ENCODE measurements around the gene CD151. TPM values are rescaled to one million over a fixed set of nuclear protein-coding genes. Genes with fewer than 3 reads are reported as not detected.
A peak's percentile ranks its signal among the peaks of the same experiment; 100 is the strongest.

The CD151 gene
- total RNA-seq, 4 donors from 2014 or later, result 277 to 794 (median 465) TPM

DNA sequence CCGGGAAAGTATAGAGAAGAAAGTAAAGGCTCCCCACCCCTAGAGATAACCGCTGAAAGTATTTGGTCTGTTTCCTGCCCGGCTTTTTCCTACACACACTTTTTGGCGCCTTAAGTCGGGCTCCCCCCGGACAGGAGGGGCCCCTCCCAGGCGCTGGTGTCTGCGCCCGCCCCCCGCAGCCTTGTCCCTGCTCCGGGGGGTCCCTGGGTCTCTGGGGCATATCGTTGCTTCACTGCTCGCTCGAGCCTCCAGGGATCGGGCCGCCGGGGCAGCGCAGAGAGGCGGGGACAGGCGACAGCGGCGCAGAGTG, 6.0 kb upstream of the CD151 start:
- WGBS, 2 donors (ENCODE audit: low coverage in 1 of 2), result 20% methylated on average over 1 of the region's 22 CpGs; no CpG with 5 or more reads in 1 of the 2 donors
- ATAC-seq, result no peak

DNA sequence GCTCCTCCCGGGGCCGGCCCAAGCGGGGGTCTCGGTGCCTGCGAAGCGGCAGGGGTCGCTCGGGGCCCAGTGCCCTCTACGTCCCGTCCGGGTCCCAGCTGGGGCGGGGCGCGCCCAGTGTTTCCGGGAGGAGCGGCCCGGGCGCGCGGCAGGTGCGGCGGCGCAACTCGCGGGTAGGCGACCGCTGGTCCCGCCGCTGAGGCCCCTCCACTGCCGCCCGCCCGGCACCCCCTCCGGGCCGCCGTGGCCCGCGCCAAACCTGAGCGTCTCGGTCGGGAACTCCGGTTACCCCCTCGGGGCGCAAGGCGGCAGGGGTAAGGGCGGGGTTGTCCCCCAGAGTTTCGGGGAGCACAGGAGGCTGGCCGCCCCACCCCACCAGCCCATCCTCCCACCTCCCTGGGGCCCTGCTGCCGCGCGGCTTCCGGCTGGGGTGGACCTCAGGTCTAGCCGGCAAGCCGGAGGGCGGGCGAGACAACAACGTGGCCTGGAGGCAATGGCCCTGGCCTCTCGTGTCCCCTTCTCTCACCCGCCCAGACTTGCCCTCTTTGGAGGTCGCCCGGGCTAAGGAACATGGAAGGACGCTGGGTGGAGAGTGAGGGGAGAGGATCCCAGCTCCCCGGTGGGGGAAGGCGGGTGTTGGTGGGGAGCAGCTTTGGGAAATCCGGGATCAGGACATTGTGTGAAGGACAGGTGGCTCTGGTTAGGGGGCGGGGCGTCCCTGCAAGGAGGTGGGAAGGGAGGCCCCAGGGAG, 5.4 kb upstream of the CD151 start:
- no peak for ATAC-seq
- Histone ChIP-seq H3K4me1 (peaks cover 0 to 70% (median 36%) of the 10 kb centered on the region in 3 donors), H3K27ac (peak overlapping the region in 3 of 4 donors; percentile 53 to 67 (median 60)), H3K27me3 (peaks cover 86% of the 10 kb centered on the region), H3K4me3 (peak overlapping the region in 1 of 2 donors; percentile 46), H3K36me3 (peaks cover 0 to 39% of the 10 kb centered on the region in 2 donors), H3K9me3 (no peaks in the 10 kb centered on the region)
- WGBS, 2 donors (ENCODE audit: low coverage in 1 of 2), result 11 to 40% methylated on average over 2 of the region's 66 CpGs
- TF ChIP-seq EP300 (IDR thresholded peaks at IDR 0.05), result no peak
- TF ChIP-seq POLR2AphosphoS5 (IDR thresholded peaks at IDR 0.05), result no peak
- no peak for TF ChIP-seq POLR2A (IDR thresholded peaks at IDR 0.05)
- TF ChIP-seq, protein P1, sequence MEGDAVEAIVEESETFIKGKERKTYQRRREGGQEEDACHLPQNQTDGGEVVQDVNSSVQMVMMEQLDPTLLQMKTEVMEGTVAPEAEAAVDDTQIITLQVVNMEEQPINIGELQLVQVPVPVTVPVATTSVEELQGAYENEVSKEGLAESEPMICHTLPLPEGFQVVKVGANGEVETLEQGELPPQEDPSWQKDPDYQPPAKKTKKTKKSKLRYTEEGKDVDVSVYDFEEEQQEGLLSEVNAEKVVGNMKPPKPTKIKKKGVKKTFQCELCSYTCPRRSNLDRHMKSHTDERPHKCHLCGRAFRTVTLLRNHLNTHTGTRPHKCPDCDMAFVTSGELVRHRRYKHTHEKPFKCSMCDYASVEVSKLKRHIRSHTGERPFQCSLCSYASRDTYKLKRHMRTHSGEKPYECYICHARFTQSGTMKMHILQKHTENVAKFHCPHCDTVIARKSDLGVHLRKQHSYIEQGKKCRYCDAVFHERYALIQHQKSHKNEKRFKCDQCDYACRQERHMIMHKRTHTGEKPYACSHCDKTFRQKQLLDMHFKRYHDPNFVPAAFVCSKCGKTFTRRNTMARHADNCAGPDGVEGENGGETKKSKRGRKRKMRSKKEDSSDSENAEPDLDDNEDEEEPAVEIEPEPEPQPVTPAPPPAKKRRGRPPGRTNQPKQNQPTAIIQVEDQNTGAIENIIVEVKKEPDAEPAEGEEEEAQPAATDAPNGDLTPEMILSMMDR (IDR thresholded peaks at IDR 0.05), result no peak

More for the DNA sequence above, 6.0 kb upstream of the CD151 start:
- H3K4me1 ChIP-seq, result peaks cover 0 to 70% (median 32%) of the 10 kb centered on the region in 3 donors
- H3K36me3 ChIP-seq, result peaks cover 0 to 44% of the 10 kb centered on the region in 2 donors
- TF ChIP-seq POLR2AphosphoS5 (IDR thresholded peaks at IDR 0.05) (no peak), EP300 (IDR thresholded peaks at IDR 0.05) (no peak), POLR2A (IDR thresholded peaks at IDR 0.05) (no peak)
- TF ChIP-seq, protein P1 (IDR thresholded peaks at IDR 0.05), result no peak
- peak overlapping the region in 3 of 4 donors; percentile 53 to 67 (median 60) for H3K27ac ChIP-seq
- H3K9me3 ChIP-seq, result no peaks in the 10 kb centered on the region
- peaks cover 81% of the 10 kb centered on the region for H3K27me3 ChIP-seq
- peak overlapping the region in 1 of 2 donors; percentile 46 for H3K4me3 ChIP-seq

DNA sequence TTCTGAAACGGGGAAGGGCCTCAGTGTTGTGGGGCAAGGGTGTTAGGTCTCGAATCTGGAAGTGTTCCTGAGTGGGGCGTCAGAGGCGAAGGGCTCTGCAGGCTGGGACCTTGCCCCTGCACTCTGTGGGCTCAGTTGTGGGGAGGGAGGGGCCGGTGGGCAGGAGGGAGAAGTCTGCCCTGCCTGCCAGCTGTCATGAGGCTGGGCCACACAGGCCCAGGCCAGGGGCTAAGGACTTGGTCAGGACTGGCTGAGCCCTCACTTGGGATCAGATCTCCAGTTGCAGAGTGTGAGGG, 4.9 kb upstream of the CD151 start, which contains the start of gene CRACR2B:
CRACR2B (plus strand) TSS at position 23 of the 296 bp plus-strand sequence. CDS start 689 bp downstream, outside the sequence.
- TF ChIP-seq POLR2A (IDR thresholded peaks at IDR 0.05) (no peak), POLR2AphosphoS5 (IDR thresholded peaks at IDR 0.05) (no peak), EP300 (IDR thresholded peaks at IDR 0.05) (no peak)
- TF ChIP-seq, protein P1 (IDR thresholded peaks at IDR 0.05), result no peak
- peak within 1 kb of the TSS in 3 of 4 donors; percentile 53 to 67 (median 60) for H3K27ac ChIP-seq
- no peaks in the 10 kb centered on the region for H3K9me3 ChIP-seq
- WGBS, 2 donors (ENCODE audit: low coverage in 1 of 2), result 13% methylated on average over 1 of the region's 5 CpGs; no CpG with 5 or more reads in 1 of the 2 donors
- peaks cover 0 to 33% of the 10 kb centered on the region in 2 donors for H3K36me3 ChIP-seq
- peak within 1 kb of the TSS in 1 of 2 donors; percentile 47 for H3K4me3 ChIP-seq
- ATAC-seq, result no peak
- H3K27me3 ChIP-seq, result peaks cover 88% of the 10 kb centered on the region
- peaks cover 0 to 73% (median 39%) of the 10 kb centered on the region in 3 donors for H3K4me1 ChIP-seq

DNA sequence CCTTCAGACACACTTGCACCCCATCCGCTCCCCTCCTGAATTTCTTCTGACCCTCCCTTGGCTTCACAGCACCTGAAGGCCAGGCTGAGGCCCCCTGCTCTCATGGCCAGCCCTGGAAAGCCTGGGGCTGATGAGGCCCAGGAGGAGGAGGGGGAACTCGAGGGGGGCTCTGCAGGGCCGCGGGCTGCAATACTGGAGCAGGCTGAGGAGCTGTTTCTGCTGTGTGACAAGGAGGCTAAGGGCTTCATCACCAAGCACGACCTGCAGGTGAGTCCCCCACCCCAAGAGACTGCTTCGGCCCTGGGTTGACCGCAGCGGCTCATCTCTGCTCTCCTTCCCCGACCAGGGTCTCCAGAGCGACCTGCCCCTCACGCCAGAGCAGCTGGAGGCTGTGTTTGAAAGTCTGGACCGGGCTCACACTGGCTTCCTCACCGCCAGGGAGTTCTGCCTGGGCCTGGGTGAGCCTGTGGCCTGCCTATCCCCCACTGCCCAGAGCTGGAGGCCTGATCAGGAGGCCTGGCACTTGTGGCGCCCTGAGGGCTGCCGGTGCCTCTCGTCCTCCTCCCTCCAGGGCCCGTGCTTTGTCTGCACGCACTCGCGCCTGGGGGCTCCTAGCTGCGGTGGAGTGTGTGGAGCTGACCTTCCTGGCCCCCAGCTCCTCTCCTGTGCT, 4.1 kb upstream of the CD151 start:
- H3K4me1 ChIP-seq, result peaks cover 0 to 77% (median 42%) of the 10 kb centered on the region in 3 donors
- peaks cover 88% of the 10 kb centered on the region for H3K27me3 ChIP-seq
- H3K27ac ChIP-seq, result peak overlapping the region in 3 of 4 donors; percentile 14 to 67 (median 60)
- no peak for ATAC-seq
- no peaks in the 10 kb centered on the region for H3K9me3 ChIP-seq
- H3K36me3 ChIP-seq, result peaks cover 0 to 25% of the 10 kb centered on the region in 2 donors
- peak overlapping the region in 1 of 2 donors; percentile 47 for H3K4me3 ChIP-seq
- WGBS, 2 donors (ENCODE audit: low coverage in 1 of 2), result 100% methylated on average over 1 to 2 of the region's 21 CpGs
- TF ChIP-seq POLR2AphosphoS5 (IDR thresholded peaks at IDR 0.05) (no peak), EP300 (IDR thresholded peaks at IDR 0.05) (no peak), POLR2A (IDR thresholded peaks at IDR 0.05) (no peak)
- TF ChIP-seq, protein P1 (IDR thresholded peaks at IDR 0.05), result no peak

Data from gastroesophageal sphincter (tissue), 4 donors.